D341Med (cell line): ENCODE results near the gene KLF7.

Experiments used
- DNase-seq: peaks from one replicate; pipeline ENCODE4 v3.0.0; 2012; ENCODE audit warnings: low spot score

KLF7 gene

DNA sequence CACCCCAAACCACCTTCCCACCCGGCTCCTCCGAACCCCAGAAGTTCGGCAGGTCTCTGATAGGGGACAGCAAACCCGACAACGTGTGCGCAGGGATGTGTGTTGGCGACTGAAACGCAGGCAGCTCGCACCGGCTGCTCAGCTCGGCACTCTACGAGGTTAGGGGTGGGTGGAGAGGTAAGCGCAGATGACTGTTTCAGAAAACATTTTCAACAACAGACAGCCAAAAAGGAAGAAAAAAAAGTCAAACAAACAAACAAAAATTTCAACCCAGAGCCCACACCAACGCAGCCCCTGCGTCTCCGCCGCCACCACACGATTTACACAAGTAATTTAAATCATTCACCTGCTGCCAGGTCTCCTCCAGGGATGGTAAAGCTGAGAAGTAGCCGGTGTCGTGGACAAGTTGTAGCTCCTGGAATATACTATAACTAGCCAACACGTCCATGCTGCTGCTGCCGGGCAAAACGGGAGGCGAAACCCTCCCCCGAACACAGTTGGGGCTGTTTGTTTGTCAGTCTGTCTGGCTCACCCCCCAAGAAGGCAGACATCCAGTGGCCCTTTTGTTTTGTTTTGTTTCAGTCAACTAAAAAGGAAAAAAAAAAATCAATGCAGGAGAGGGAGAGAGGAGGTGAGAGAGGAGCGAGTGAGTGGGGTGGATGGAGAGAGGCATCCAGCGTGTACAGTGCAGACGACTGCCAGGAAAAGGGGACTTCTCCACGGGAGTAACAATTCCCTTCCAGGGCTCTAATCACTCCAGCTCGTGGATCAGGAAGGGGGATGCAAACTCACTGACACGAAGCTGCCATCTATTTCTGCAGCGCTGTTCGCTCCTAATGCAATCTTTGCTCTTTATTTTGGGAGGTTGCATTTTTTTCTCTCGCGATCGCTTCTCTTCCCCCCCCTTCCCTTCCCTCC, at the start of gene KLF7:
Gene KLF7 (minus strand): TSS at position 828 of the 918 bp plus-strand sequence. CDS start 380 bp downstream, at position 448.
- peak; percentile 53 for DNase-seq

DNA sequence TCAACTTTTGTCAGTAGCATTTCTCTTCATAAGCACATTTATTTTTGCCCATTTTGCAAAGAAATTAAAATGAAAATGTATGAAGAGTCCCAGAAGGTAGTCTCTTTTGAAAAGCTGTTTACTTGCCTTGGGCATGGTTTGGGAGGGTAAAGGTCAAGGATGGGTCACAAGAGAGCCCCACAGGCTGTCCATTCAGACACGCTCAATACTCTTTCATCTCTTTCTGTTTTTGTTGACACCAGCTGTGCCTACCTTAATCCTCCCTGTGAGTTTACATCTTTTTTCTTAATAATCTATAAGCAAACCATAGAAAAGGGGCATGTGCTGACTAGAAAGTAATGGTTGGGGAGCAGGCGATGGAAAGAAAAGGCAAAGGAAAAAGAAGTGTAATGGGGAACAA, 49.6 kb upstream of the KLF7 start:
- no peak for DNase-seq

DNA sequence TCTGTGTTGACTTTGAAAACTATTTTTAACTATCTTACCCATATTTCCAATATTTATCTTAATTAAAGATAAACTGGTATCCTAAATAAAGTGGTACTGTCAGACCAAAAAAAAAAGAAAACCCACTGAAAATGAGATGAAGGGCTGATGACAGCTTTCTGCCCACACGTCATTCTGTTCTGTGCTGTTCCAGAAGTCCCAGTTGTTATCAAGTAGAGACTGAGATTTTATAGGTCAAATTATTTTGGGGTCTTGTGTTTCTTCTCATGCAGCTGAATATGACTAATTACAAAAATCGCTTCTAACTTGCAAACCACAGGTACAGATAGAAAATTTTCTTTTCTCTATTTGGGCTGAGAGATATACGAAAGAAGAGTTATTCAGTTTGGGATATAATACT, 48.7 kb upstream of the KLF7 start:
- no peak for DNase-seq

DNA sequence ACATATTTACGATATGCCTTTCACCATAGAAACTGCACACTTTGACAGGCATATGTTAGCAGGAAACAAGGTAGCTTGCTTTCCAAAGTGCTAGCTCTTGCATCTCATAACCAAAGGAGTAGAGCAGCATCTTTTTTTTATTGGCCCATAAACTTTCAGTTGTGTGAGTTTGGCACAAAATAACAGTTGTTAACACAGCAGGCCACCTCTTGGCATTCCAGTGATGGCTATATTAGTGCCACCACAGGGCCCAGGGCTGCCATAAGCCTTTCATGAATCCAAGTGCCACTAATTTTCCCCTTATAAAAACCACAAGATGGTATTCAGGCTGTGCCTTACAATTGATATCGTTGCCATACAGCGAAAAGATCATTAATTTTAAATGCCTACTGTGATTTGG, 40.3 kb upstream of the KLF7 start:
- DNase-seq: no peak

DNA sequence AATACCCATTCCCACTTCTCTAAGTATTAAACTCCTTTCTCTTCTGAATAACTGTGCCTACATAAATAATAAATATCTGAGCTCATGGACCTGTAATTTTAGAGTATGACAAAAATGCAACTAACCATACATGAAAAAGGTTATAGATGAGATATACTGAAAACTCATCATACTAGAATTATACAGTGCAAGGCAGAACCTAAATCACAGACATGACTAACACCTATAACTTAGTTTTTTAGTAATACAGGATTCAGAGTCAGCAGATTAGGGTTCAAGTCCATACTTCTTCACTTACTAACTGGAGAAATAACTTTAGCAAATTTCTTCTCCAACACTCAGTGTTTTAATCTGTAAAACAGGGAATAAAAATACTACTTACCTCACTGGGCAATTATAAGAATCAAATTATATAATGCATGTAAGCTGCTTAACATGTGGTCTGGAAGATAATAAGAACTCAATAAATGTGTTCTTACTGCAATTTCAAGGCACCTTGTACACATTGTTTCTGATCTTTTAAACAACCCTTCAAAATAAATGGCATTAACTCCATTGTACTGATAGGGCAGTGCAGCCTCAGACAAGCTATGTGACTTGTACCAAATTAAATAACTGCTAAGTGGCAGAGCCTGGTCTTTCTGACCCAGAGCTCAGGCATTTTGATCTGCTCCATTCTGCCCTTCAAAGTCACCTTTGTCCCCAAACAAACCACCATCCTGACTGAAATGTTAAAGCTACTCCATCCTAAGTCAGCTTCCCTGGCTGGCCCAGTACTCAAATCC, 39.6 kb upstream of the KLF7 start:
- no peak for DNase-seq

DNA sequence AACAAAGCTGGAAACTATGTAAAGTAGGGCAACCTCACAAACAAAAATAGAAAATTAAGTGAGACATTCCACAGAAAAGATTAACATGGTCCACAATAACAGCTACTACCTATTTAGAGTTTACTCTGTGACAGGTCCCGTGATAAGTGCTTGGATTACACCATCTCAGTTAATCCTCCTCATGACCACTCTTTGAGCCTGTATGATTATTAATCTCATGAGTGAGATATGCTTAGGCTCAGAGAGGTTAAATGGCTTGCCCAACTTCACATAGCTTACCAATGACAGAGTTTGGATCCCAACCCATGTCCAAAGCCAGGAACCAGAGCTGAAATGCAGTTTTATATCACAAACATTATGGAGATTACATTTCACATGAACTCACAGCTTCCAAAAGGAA, 37.3 kb upstream of the KLF7 start:
- no peak for DNase-seq

DNA sequence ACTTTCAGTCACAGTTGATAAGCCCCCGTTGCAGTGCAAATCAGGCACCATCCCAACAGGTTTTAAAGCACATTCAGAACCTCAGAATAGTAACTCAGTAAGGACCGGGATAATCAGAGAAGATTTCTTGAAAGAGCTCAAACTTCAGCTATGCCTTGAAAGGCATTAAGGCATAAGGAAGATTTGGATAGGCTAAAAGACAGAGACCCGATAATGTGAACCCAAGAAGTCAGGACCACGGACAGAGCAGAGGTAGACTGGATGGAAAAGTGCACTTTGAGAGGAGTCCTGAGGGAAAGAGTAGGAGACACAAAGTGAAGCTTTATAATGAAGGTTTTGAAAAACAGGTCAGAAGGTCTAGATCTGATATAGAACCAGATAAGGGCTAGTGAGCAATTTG, 36.9 kb upstream of the KLF7 start:
- no peak for DNase-seq

DNA sequence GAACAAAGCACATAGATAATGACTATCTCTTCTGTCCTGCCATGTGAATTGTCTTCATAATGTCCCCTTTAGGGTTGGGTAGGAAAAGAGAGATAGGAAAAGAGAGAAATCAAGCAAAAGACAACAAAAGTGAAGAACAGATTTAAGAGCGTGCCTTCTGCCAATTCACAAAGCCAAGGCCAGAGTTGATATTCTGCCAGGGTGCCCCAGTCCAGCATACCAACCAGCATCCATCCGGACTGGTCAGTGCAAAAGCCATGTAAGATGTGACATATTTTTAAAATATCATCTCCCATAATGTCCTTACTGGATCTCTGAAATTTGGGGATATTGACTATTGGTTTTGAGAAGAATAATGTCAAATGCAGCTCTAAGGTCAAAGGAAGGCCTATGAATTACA, 35.7 kb upstream of the KLF7 start:
- no peak for DNase-seq

DNA sequence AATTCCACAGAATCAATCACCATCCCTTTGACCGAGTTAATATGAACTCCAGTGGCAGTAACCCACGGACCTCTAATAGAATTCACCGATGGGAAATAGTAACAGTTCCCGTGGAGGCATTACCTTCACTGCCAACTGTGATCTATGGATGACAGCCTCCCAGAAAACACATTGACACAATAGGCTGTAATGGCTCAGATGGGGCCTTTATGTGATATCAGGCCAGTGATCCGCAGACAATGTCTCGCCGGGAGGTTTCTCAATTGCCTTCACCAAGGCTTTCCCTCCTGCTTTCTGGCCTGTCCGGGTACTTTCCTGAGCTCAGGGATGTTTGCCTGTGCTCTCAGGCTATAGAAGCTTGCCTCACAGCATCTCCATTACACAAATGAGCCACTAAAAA, 34.4 kb upstream of the KLF7 start:
- no peak for DNase-seq

DNA sequence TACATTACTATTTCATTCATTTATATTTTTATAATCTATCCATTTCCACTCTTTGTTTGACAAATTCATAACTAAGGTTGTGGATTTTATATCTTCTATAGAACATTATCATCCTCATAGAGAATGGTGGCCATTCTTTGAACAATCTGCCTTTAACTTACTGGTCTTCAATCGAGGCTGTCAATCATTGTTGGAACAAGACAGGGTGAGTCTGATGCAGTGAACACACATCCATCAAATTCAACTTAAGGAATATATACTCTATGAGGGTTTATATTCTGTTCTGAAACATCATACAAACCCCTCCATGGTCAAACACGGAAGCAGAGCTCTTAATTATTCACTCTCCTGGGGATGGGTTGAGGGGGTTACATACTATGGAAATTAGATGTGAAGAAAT, 28.3 kb upstream of the KLF7 start:
- no peak for DNase-seq

DNA sequence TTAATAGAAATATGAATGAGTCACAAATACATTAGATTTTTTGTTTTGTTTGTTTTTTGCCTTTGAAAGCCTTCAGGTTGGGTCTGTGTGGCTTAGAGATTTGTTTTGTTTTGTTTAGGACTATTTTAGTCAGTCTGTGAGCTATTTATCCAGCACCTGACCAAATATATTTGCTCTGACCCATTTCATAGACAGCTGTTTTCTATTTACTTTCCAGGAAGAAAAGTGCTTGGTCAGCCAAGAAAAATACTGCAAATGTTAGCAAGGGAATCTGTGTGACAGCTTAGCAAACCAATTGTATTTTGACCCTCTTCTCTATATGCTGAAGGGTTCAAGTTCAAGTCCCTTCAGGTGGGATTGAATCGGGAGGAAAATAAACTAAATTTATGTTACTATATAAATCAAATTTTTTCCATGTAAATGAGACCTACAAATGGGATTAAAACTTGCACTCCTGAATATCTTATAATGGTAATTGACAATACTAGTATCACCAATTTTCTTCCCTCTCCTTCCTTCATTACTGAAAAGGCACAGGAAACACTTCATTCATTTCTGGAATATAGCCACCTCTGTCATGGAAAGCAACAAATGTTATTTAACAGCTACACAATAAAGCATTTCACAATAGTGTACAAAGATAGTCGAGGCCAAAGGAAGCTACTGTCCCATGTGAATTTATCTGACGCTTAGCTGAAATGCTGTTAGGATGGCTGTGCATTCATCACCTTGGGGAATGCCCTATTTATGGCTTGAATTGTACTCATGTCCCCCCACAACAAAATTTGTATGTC, 23.1 kb upstream of the KLF7 start:
- no peak for DNase-seq

DNA sequence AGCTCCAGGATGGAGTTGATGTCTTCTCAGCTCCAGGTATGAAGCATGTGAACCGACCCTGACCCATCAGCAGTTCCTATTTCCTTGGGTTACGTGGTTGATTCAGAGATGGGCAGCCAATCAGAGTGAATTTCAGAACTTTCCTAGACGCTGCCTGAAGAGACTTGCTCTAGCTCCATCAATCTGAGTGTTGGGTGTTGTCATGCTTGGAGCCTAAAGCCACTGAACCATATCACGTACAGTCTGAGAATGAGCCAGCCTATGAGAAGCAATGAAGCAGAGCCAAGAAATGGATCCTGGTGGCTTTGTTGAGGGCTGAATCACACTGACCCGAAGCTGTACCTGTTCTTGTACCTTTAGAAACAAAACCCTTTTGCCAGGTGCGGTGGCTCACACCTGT, 19.6 kb upstream of the KLF7 start:
- DNase-seq: no peak

DNA sequence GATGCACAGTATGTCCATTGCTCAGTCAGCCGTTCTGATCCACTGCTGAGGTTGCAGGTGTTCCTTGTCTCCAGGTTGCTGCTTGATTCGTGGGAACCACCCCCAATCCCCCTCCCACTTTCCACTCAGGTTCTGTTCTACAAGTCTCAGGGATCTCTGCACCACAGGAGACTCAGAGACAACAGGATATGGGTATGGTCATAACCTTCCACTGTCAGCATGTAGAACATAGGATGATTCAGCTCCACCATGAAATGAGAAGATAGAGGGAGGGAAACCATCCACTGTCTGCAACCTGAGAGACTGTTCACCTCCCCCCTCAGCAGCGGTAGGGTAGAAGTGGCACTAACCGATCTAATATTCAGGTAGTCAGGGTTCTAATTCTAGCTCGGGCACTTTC, 19.0 kb upstream of the KLF7 start:
- no peak for DNase-seq

DNA sequence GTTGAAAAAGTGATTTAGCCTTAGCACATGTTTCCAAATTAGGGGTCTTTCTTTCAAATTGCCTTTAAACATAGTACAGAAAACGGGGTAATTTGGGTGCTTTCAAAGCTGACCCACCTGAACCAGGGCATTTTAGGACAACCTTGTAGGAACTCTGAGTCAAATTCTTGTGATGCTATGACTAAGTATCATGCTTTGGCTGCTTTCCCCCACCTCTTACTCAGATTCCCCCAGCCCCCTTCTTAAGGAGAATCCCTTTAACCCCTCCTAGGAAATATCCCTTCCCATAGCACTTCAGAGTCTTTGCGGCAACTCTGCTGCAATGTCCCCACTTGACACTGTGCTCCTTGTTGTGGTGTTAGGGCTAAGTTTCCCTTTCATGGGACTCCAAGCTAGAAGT, 18.6 kb upstream of the KLF7 start:
- DNase-seq: no peak

DNA sequence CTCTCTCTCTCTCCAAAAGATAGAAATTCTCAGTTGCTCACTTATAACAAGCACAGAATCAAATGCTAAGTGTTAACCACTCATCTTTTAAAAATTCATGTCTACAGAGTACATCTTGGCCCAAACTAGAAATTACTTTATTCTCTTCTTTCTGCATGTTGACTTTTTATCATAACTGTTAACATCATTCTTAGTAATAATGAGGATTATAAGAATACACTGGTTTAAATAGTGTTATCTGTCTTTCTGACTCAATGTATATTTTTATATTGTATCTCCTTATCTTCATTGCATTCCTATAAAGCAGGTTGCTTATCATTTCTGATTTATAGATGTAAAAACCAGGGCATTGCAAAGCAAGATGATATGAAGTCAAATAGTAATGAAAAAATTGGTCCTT, 17.8 kb upstream of the KLF7 start:
- no peak for DNase-seq

DNA sequence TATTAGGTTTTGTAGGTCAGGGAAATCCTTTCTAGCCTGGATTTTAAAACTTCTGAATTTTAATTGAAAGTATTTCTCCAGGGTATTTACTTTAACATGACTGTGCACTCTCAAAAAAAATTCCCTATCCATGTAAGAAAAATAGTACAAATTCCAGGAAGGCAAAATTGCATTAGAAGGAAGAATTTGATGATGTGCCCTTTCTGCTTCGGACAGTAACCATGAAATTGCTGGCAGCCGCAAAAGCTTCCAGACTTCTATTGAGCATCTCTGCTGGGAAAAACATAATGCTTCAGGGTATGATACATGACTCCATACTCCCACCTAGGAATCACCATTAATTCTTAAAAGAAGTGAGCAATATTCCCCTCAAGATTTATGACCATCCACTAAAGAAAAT, 17.2 kb upstream of the KLF7 start:
- DNase-seq: no peak

DNA sequence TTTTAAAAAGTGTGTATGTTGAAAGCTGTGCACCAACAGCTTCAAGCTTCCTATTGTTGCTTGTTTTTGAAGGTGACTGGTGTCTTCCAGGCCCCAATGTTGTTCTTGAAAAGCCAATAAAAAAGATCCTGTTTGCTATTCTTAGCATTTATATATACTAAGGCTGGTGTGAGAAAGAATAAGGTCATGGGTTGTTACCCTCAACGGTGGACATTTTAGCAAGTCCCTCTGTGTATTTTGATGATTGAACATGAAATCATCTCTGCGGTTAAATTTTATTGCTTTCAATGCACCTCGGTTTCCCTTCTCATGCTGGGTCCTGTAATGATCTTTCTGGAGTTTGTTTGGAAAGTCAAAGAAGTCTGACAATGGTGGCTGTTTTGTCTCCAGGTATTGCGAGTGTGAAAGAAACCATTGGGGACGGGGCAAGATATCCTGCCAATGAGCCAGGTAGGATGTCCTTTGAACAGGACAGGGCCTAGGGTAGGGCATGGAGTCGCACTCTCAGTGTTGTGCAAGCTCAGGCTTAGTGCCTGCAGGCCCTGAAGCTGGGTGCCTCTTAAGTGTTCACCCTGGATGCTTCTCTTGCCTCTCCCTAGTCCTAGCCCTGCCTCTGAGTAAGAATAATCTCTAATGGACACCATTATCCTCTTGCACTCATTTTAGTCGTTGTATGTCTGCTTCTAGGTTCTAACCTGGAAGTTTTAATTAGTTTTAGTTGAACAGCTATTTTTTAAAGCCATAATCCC, 16.0 kb upstream of the KLF7 start:
- DNase-seq: no peak

DNA sequence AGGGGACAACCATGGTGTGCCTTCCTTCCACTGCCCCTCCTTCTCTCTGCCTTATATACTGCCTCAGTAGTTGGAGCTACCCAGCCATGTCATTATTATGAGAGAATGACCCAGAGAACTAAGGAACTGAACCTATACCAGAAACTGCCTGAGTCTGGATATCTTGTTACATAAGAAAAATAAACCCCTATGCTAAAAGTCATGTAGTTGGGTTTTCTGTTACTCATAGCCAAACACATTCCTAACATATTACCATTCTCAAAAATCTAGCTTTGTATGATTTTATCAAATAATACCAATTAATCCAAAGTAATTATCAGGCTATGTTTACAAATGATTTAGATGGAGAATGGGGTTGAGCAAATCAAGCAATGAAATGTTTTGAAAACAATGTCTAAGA, 15.0 kb upstream of the KLF7 start:
- DNase-seq: no peak

DNA sequence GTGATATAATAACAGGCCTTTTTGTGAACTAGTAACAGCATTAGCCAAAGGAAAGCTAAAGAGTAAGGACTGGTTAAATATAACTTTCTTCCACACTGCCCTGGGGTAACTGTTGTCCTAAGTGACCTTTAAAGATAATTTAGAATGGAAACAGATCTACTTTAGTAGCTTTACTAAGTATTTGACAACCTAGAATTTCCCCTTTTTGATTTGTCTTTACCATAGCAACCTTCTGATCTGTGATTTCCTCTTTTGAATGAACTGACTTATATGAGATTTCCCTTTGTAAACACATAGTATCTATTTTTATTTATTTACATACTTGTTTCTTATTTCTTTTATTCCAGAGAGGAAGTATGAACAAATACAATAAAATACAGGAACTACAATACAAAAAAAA, 10.5 kb upstream of the KLF7 start:
- DNase-seq: no peak

DNA sequence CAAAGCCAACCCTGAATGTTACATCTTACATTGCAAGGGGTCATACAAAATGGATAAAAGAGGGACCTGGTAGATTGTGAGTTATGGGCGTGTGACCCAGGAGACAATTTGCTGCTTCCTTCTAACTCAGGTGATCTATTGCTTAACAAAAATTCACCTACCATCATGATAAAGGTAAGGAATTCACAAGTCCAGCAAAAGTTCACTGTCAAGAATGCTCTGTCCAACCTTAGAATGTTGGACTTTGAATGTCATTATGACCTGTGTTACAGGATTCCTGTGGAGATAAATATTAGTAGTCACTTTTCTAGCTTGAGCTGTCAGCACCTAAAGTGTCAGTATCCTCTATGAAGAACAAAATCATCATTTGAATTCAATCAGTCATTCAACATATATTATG, 7.9 kb upstream of the KLF7 start:
- DNase-seq: no peak

DNA sequence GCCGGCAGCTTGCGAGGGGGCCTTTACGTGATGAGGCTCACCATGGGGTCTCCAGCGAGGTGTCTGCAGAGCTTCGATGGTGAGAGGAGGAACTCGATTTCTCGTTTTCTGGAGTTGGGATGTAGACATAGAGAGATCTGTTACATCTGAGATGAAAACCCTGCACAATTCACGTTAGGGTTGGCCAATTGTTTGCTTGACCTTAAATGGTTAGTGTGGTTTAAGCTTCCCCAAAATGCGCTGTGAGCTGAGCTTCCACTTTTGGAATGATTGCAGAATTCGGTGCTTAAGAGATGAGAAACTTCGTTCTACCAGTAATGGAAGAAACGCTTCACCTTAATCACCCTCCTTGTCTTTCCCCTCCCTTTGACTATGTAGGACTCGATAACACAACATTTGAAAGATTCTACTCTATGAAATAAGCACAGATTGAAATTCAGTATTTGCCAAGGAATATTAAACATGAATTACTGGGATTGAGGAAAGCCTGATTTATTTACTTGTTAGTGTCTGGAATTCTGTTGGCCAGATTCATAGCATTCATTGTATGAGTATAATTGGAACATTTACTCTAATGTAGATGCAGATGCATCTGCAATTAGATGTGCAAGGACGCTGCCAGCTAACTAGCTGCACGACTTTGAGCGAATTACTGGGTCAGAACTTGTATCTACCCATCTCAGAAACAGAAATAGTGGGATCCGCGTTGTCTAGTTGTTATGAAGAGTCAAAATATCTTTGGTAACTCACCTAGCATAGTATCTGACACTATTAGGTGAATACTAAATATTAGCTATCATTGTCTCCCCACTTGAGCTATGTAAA, 1.6 kb upstream of the KLF7 start:
- DNase-seq: no peak
